ENCODE data around the gene PLSCR1.

The PLSCR1 gene

GRCh38 chr3:146470425-146470990 is 73.9 kb downstream of the PLSCR1 start:
- DNase-seq, result no peak

- DNase-seq, result peak; percentile 70
Measured at GRCh38 chr3:146469150-146470017, 75.0 kb downstream of the PLSCR1 start, which contains the start of gene PLSCR2. PLSCR2 (minus strand) TSS chr3:146469561; CDS start chr3:146459904, 9,657 bp downstream.

GRCh38 chr3:146468671-146469149 is 75.7 kb downstream of the PLSCR1 start:
- DNase-seq, result peak; percentile 21

- no peak for DNase-seq
Measured at GRCh38 chr3:146468234-146468633, 76.2 kb downstream of the PLSCR1 start.

GRCh38 chr3:146466604-146467003 is 77.8 kb downstream of the PLSCR1 start:
- no peak for DNase-seq

GRCh38 chr3:146465693-146466465 is 78.5 kb downstream of the PLSCR1 start:
- no peak for DNase-seq

All from hematopoietic multipotent progenitor cell treated with erythropoietin and hydrocortisone succinate and interleukin-3 and kit ligand, for 8 days (in vitro differentiated cells).